HepG2 (cell line): Measurements from ENCODE around the gene RSBN1L. TPM values are rescaled to one million over a fixed set of nuclear protein-coding genes. Genes with fewer than 3 reads are reported as not detected.
A peak's percentile ranks its signal among the peaks of the same experiment; 100 is the strongest.

Experiments
- CHD4 ChIP-seq: fragments of 200-600 bp; sonication (generic); IDR thresholded peaks from 2 replicates; pipeline ENCODE4 v1.7.0; 2017; ENCODE audit warnings: mild to moderate bottlenecking, low read length, borderline replicate concordance
- ETV6 ChIP-seq: sonication (generic); formaldehyde crosslinking; conservative IDR thresholded peaks from 2 replicates; pipeline ENCODE4 v1.4.0; 2020; ENCODE audit warnings: missing genetic modification reagents
- GATAD1 ChIP-seq: IDR thresholded peaks from 2 replicates; pipeline ENCODE4 v1.6.1; 2016; ENCODE audit warnings: missing genetic modification reagents, missing compliant biosample characterization
- HDAC2 ChIP-seq: sonication (generic); formaldehyde crosslinking; IDR thresholded peaks from 2 replicates; pipeline ENCODE4 v1.4.0; 2020; ENCODE audit warnings: missing genetic modification reagents
- HNRNPK ChIP-seq: fragments of 200-400 bp; formaldehyde crosslinking; IDR thresholded peaks from 2 replicates; pipeline ENCODE4 v1.6.1; 2018; ENCODE audit warnings: low read length, low read depth, moderate library complexity, mild to moderate bottlenecking; ENCODE audit not compliant: poor library complexity, severe bottlenecking
- NCOA2 ChIP-seq: sonication (generic); formaldehyde crosslinking; IDR thresholded peaks from 2 replicates; pipeline ENCODE4 v1.8.0; 2022; ENCODE audit warnings: inconsistent platforms
- ONECUT2 ChIP-seq: sonication (generic); formaldehyde crosslinking; IDR thresholded peaks from 2 replicates; pipeline ENCODE4 v1.4.0; 2020; ENCODE audit warnings: missing genetic modification reagents
- POLR2A ChIP-seq, 2 experiments: IDR thresholded peaks; 2 replicates each; pipeline ENCODE4 v1.6.1; 2011; ENCODE audit warnings: low read depth in 2 of 2, low read length in 2 of 2, mild to moderate bottlenecking in 1 of 2, moderate library complexity in 1 of 2; ENCODE audit not compliant: insufficient read depth in 1 of 2
- RXRA ChIP-seq: sonication (generic); formaldehyde crosslinking; IDR thresholded peaks from 2 replicates; pipeline ENCODE4 v1.5.1; 2020; ENCODE audit warnings: missing genetic modification reagents
- SP5 ChIP-seq: IDR thresholded peaks from 2 replicates; pipeline ENCODE4 v1.6.1; 2016; ENCODE audit warnings: low read depth, borderline replicate concordance
- SPEN ChIP-seq: sonication (generic); formaldehyde crosslinking; IDR thresholded peaks from 2 replicates; pipeline ENCODE4 v1.5.1; 2020; ENCODE audit warnings: low read depth, mild to moderate bottlenecking, missing genetic modification reagents
- U2AF1 ChIP-seq: fragments of 200-400 bp; formaldehyde crosslinking; optimal IDR thresholded peaks from 2 replicates; pipeline ENCODE3; 2017; ENCODE audit warnings: mild to moderate bottlenecking, low read depth, low read length
- YEATS4 ChIP-seq: sonication (generic); formaldehyde crosslinking; IDR thresholded peaks from 2 replicates; pipeline ENCODE4 v1.4.0; 2020; ENCODE audit warnings: missing genetic modification reagents, borderline replicate concordance
- ZBTB7A ChIP-seq: sonication (generic); formaldehyde crosslinking; IDR thresholded peaks from 2 replicates; pipeline ENCODE4 v1.8.0; 2022; ENCODE audit warnings: mild to moderate bottlenecking, missing genetic modification reagents
- ZFP90 ChIP-seq: sonication (generic); formaldehyde crosslinking; IDR thresholded peaks from 2 replicates; pipeline ENCODE4 v1.8.0; 2022; ENCODE audit warnings: missing genetic modification reagents, mild to moderate bottlenecking, inconsistent platforms, borderline replicate concordance
- ZNF292 ChIP-seq: sonication (generic); formaldehyde crosslinking; IDR thresholded peaks from 2 replicates; pipeline ENCODE4 v1.8.1; 2022; ENCODE audit warnings: mild to moderate bottlenecking, low read depth, missing genetic modification reagents, borderline replicate concordance
- ZNF891 ChIP-seq: sonication (generic); formaldehyde crosslinking; IDR thresholded peaks from 2 replicates; pipeline ENCODE4 v1.5.0; 2020; ENCODE audit warnings: mild to moderate bottlenecking, missing genetic modification reagents
- polyA plus RNA-seq, 8 experiments: library from polyadenylated mRNA; depleted of rRNA in 3 of 8; stranded (reverse) in 7 of 8; unstranded in 1 of 8; fragments of >200 nt; fragmentation: Illumina TruSeq in 4 of 8; extraction: Trizol in 4 of 8; gene quantifications; 2 replicates each; pipeline versions ENCODE4 v1.2.1 to v1.2.3, GENCODE V29; 2011 to 2016; ENCODE audit warnings: low read depth in 4 of 8, missing spikeins in 1 of 8, mixed read lengths in 1 of 8; ENCODE audit not compliant: insufficient read depth in 1 of 8
- total RNA-seq, 5 experiments: library from RNA; depleted of rRNA; stranded (reverse); fragments of >200 nt; fragmentation: Illumina TruSeq; extraction: Trizol; gene quantifications; 2 replicates each; pipeline ENCODE4 v1.2.3, GENCODE V29; 2016; ENCODE audit warnings: low read depth in 1 of 5
- TF ChIP-seq, protein P1 (sequence below): sonication (generic); formaldehyde crosslinking; IDR thresholded peaks from 2 replicates; pipeline ENCODE4 v1.4.0; 2020; ENCODE audit warnings: missing genetic modification reagents, mild to moderate bottlenecking, borderline replicate concordance
- TF ChIP-seq, protein P2 (sequence below), 2 experiments: IDR thresholded peaks; 2 replicates each; pipeline ENCODE4 v1.6.1; 2011 to 2012; ENCODE audit warnings: low read length in 2 of 2, borderline replicate concordance in 1 of 2, low read depth in 1 of 2, mild to moderate bottlenecking in 1 of 2, moderate library complexity in 1 of 2
- TF ChIP-seq, protein P3 (sequence below): IDR thresholded peaks from 2 replicates; pipeline ENCODE4 v1.6.1; 2016; ENCODE audit warnings: mild to moderate bottlenecking, missing biosample characterization, missing genetic modification reagents
- TF ChIP-seq, protein P4 (sequence below): sonication (generic); formaldehyde crosslinking; IDR thresholded peaks from 2 replicates; pipeline ENCODE4 v1.5.0; 2020; ENCODE audit warnings: mild to moderate bottlenecking, missing genetic modification reagents

Gene RSBN1L
- total and polyA plus RNA-seq, 2 of the 13 experiments (the other 11 are each of a cell fraction or from before 2014, with no cell fraction given) = 7.7 to 21.3 TPM

DNA sequence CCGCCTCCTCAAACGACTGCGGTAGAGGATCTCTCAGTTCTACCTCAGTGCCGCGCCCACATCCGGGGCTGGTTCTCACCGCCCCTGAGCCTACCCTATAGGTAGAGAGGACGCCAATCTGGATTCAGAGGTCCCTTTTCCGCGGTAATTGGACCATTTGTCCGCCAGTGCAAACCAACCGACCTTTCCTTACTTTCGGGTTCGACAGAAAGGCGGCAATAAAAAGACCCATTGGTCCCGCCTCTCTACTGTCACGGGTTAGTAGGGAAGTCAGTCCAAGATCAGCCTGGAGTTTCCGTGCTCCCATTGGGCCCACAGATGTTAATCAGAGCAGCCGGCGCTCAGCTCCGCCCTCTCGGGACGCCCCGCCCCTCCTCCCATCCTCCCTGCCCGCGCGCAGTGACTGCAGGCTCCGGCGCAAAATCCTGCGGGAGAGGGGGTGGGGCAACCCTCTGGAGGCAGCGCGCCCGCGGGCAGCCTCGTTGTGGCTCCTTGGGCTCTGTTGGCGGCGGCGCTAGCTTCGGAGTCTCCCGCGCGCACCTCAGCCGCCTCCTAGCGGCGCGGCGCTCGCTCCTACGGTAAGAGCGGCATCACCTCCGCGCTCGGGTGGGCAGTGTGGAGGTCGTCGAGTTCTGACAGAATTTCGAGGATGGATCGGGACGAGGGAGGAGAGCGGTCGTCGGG is 102.3 kb downstream of the RSBN1L start, which contains the start of the genes PHTF2 and TMEM60 (continued):
- TF ChIP-seq HDAC2 (CRISPR knock-in tag) = peak; percentile 73
- TF ChIP-seq, protein P1, sequence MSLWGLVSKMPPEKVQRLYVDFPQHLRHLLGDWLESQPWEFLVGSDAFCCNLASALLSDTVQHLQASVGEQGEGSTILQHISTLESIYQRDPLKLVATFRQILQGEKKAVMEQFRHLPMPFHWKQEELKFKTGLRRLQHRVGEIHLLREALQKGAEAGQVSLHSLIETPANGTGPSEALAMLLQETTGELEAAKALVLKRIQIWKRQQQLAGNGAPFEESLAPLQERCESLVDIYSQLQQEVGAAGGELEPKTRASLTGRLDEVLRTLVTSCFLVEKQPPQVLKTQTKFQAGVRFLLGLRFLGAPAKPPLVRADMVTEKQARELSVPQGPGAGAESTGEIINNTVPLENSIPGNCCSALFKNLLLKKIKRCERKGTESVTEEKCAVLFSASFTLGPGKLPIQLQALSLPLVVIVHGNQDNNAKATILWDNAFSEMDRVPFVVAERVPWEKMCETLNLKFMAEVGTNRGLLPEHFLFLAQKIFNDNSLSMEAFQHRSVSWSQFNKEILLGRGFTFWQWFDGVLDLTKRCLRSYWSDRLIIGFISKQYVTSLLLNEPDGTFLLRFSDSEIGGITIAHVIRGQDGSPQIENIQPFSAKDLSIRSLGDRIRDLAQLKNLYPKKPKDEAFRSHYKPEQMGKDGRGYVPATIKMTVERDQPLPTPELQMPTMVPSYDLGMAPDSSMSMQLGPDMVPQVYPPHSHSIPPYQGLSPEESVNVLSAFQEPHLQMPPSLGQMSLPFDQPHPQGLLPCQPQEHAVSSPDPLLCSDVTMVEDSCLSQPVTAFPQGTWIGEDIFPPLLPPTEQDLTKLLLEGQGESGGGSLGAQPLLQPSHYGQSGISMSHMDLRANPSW = no peak
- no peak for TF ChIP-seq RXRA (CRISPR knock-in tag)
- TF ChIP-seq U2AF1 = no peak
- peak; percentile 65 for TF ChIP-seq SP5
- TF ChIP-seq CHD4 = no peak
- TF ChIP-seq, protein P2, sequence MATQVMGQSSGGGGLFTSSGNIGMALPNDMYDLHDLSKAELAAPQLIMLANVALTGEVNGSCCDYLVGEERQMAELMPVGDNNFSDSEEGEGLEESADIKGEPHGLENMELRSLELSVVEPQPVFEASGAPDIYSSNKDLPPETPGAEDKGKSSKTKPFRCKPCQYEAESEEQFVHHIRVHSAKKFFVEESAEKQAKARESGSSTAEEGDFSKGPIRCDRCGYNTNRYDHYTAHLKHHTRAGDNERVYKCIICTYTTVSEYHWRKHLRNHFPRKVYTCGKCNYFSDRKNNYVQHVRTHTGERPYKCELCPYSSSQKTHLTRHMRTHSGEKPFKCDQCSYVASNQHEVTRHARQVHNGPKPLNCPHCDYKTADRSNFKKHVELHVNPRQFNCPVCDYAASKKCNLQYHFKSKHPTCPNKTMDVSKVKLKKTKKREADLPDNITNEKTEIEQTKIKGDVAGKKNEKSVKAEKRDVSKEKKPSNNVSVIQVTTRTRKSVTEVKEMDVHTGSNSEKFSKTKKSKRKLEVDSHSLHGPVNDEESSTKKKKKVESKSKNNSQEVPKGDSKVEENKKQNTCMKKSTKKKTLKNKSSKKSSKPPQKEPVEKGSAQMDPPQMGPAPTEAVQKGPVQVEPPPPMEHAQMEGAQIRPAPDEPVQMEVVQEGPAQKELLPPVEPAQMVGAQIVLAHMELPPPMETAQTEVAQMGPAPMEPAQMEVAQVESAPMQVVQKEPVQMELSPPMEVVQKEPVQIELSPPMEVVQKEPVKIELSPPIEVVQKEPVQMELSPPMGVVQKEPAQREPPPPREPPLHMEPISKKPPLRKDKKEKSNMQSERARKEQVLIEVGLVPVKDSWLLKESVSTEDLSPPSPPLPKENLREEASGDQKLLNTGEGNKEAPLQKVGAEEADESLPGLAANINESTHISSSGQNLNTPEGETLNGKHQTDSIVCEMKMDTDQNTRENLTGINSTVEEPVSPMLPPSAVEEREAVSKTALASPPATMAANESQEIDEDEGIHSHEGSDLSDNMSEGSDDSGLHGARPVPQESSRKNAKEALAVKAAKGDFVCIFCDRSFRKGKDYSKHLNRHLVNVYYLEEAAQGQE (IDR thresholded peaks at IDR 0.05; ENCODE audit: borderline replicate concordance in 1 of 2, low read depth in 1 of 2, low read length in 2 of 2) = peak in 1 of 2 experiments; percentile 19; a peak in 1 of 4 replicates
- TF ChIP-seq YEATS4 = peak; percentile 33; the same call in 1 of the 2 replicates
- TF ChIP-seq NCOA2 (CRISPR knock-in tag) = peak; percentile 32; the same call in 1 of the 2 replicates
- no peak; the same call in 1 of the 2 replicates for TF ChIP-seq ZFP90 (CRISPR knock-in tag)
- TF ChIP-seq GATAD1 (CRISPR knock-in tag) = no peak; the same call in 1 of the 2 replicates
- TF ChIP-seq, protein P3, sequence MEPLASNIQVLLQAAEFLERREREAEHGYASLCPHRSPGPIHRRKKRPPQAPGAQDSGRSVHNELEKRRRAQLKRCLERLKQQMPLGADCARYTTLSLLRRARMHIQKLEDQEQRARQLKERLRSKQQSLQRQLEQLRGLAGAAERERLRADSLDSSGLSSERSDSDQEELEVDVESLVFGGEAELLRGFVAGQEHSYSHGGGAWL (CRISPR knock-in tag) = no peak
- TF ChIP-seq POLR2A (IDR thresholded peaks at IDR 0.05; ENCODE audit: insufficient read depth in 1 of 2, low read depth in 2 of 2, low read length in 2 of 2) = peak; percentile 24 to 75
- TF ChIP-seq ZBTB7A (CRISPR knock-in tag) = no peak
- TF ChIP-seq HNRNPK = peak; percentile 79
- 0 out of 2 replicates have a peak, but pooled peaks have one; percentile 14 for TF ChIP-seq ZNF292 (CRISPR knock-in tag)
- TF ChIP-seq, protein P4, sequence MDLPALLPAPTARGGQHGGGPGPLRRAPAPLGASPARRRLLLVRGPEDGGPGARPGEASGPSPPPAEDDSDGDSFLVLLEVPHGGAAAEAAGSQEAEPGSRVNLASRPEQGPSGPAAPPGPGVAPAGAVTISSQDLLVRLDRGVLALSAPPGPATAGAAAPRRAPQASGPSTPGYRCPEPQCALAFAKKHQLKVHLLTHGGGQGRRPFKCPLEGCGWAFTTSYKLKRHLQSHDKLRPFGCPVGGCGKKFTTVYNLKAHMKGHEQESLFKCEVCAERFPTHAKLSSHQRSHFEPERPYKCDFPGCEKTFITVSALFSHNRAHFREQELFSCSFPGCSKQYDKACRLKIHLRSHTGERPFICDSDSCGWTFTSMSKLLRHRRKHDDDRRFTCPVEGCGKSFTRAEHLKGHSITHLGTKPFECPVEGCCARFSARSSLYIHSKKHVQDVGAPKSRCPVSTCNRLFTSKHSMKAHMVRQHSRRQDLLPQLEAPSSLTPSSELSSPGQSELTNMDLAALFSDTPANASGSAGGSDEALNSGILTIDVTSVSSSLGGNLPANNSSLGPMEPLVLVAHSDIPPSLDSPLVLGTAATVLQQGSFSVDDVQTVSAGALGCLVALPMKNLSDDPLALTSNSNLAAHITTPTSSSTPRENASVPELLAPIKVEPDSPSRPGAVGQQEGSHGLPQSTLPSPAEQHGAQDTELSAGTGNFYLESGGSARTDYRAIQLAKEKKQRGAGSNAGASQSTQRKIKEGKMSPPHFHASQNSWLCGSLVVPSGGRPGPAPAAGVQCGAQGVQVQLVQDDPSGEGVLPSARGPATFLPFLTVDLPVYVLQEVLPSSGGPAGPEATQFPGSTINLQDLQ (CRISPR knock-in tag) = no peak
- no peak for TF ChIP-seq ONECUT2 (CRISPR knock-in tag)
- no peak for TF ChIP-seq SPEN (CRISPR knock-in tag)
- 0 out of 2 replicates have a peak, but pooled peaks have one; percentile 22 for TF ChIP-seq ETV6 (CRISPR knock-in tag)
- peak; percentile 71 for TF ChIP-seq ZNF891 (CRISPR knock-in tag)
